Ascending aorta (tissue), 2 donors: ENCODE measurements around the gene WDR18. TPM values are rescaled to one million over a fixed set of nuclear protein-coding genes. Genes with fewer than 3 reads are reported as not detected.
A peak's percentile ranks its signal among the peaks of the same experiment; 100 is the strongest.

ENCODE experiments used
- DNase-seq, 2 donors: peaks; one replicate each; pipeline ENCODE4 v3.0.0-alpha.2; 2019; ENCODE audit warnings: low spot score in 2 of 2
- H3K27ac ChIP-seq, 2 donors: fragments of 200-600 bp; sonication (generic); one replicate each; pipeline ENCODE4 v1.5.1; 2016 to 2017; ENCODE audit warnings: mild to moderate bottlenecking in 1 of 2
- H3K27me3 ChIP-seq: fragments of 200-600 bp; sonication (generic); one replicate; pipeline ENCODE4 v1.5.1; 2017
- H3K36me3 ChIP-seq, 2 donors: fragments of 200-600 bp; sonication (generic); one replicate each; pipeline ENCODE4 v1.5.1; 2016
- H3K4me1 ChIP-seq, 2 donors: fragments of 200-600 bp; sonication (generic); one replicate each; pipeline ENCODE4 v1.5.1; 2016 to 2017; ENCODE audit warnings: mild to moderate bottlenecking in 1 of 2
- H3K4me3 ChIP-seq, 2 donors: fragments of 200-600 bp; sonication (generic); one replicate each; pipeline ENCODE4 v1.5.1; 2016 to 2017; ENCODE audit warnings: mild to moderate bottlenecking in 1 of 2
- H3K9me3 ChIP-seq, 2 donors: fragments of 200-600 bp; sonication (generic); one replicate each; pipeline ENCODE4 v1.5.1; 2016
- CTCF ChIP-seq, 3 experiments: fragments of 200-600 bp in 2 of 3; fragments of 450-650 bp in 1 of 3; sonication (generic) in 2 of 3; IDR thresholded peaks; one replicate each; pipeline ENCODE4 v1.5.1; 2016 to 2019; ENCODE audit warnings: antibody characterized with exemption in 3 of 3, mild to moderate bottlenecking in 1 of 3, moderate library complexity in 1 of 3
- intact Hi-C: fragments of 100-400 bp; cut with DNase I; formaldehyde crosslinking; loops from one replicate; pipeline ENCODE4 v1.15.1; 2023
- total RNA-seq: library from RNA; depleted of rRNA; stranded (reverse); fragments of >200 nt; gene quantifications from one replicate; pipeline ENCODE4 v1.1.0, GENCODE V29; 2016

Gene WDR18
- total RNA-seq, 1 donor from 2014 or later, result 65.7 TPM

- intact Hi-C loops, result no loop called here
- Histone ChIP-seq H3K27me3 (no peaks in the 10 kb centered on the region), H3K4me1 (peaks cover 11 to 17% of the 10 kb centered on the region in 2 donors), H3K9me3 (no peaks in the 10 kb centered on the region), H3K36me3 (peaks cover 63 to 65% of the 10 kb centered on the region in 2 donors), H3K27ac (no peak overlapping the region), H3K4me3 (no peak overlapping the region)
- no peak for TF ChIP-seq CTCF (IDR thresholded peaks at IDR 0.05)
- no peak for DNase-seq
Measured at GRCh38 chr19:1012334-1012733, 28.2 kb downstream of the WDR18 start.

- H3K27ac ChIP-seq, result no peak overlapping the region
- intact Hi-C loops, result no loop called here
- TF ChIP-seq CTCF (IDR thresholded peaks at IDR 0.05), result no peak
- no peaks in the 10 kb centered on the region for H3K9me3 ChIP-seq
- H3K4me1 ChIP-seq, result peaks cover 20 to 23% of the 10 kb centered on the region in 2 donors
- H3K4me3 ChIP-seq, result no peak overlapping the region
- peaks cover 63 to 65% of the 10 kb centered on the region in 2 donors for H3K36me3 ChIP-seq
- DNase-seq, result no peak
- H3K27me3 ChIP-seq, result no peaks in the 10 kb centered on the region
Measured at GRCh38 chr19:1013218-1013617, 29.1 kb downstream of the WDR18 start.

- TF ChIP-seq CTCF (IDR thresholded peaks at IDR 0.05), result no peak
- no peak for DNase-seq
- Histone ChIP-seq H3K4me3 (no peak overlapping the region), H3K4me1 (peaks cover 27 to 35% of the 10 kb centered on the region in 2 donors), H3K27me3 (no peaks in the 10 kb centered on the region), H3K36me3 (peaks cover 55 to 56% of the 10 kb centered on the region in 2 donors), H3K9me3 (no peaks in the 10 kb centered on the region), H3K27ac (no peak overlapping the region)
- intact Hi-C loops, result no loop called here
Measured at GRCh38 chr19:1014161-1015060, 30.3 kb downstream of the WDR18 start.

GRCh38 chr19:1015061-1015781 is 31.1 kb downstream of the WDR18 start:
- H3K27ac ChIP-seq, result no peak overlapping the region
- no peak for DNase-seq
- H3K9me3 ChIP-seq, result no peaks in the 10 kb centered on the region
- no peak for TF ChIP-seq CTCF (IDR thresholded peaks at IDR 0.05)
- H3K27me3 ChIP-seq, result no peaks in the 10 kb centered on the region
- H3K4me1 ChIP-seq, result peaks cover 30 to 39% of the 10 kb centered on the region in 2 donors
- no peak overlapping the region for H3K4me3 ChIP-seq
- intact Hi-C loops, result no loop called here
- H3K36me3 ChIP-seq, result peaks cover 47 to 48% of the 10 kb centered on the region in 2 donors

GRCh38 chr19:1015782-1016646 is 31.9 kb downstream of the WDR18 start:
- Histone ChIP-seq H3K27me3 (no peaks in the 10 kb centered on the region), H3K4me1 (peaks cover 30 to 39% of the 10 kb centered on the region in 2 donors), H3K36me3 (peaks cover 39 to 40% of the 10 kb centered on the region in 2 donors), H3K9me3 (no peaks in the 10 kb centered on the region), H3K27ac (no peak overlapping the region), H3K4me3 (peak overlapping the region in 1 of 2 donors; percentile 10)
- DNase-seq, result no peak
- no peak for TF ChIP-seq CTCF (IDR thresholded peaks at IDR 0.05)
- intact Hi-C loops, result no loop called here
